ENCODE data around the gene SYTL2.

Gene SYTL2

GRCh38 chr11:85723088-85723487 is 87.9 kb downstream of the SYTL2 start:
- no peak for DNase-seq

GRCh38 chr11:85721191-85721590 is 89.8 kb downstream of the SYTL2 start:
- no peak for DNase-seq

GRCh38 chr11:85718991-85719807 is 91.7 kb downstream of the SYTL2 start:
- DNase-seq: no peak

GRCh38 chr11:85718126-85718943 is 92.6 kb downstream of the SYTL2 start:
- no peak for DNase-seq

- no peak for DNase-seq
Measured at GRCh38 chr11:85717429-85717828, 93.5 kb downstream of the SYTL2 start.

- DNase-seq: no peak
Measured at GRCh38 chr11:85712953-85713352, 98.0 kb downstream of the SYTL2 start.

- DNase-seq: no peak
Measured at GRCh38 chr11:85710917-85711316, 100.0 kb downstream of the SYTL2 start.

- no peak for DNase-seq
Measured at GRCh38 chr11:85709941-85710702, 100.8 kb downstream of the SYTL2 start.

GRCh38 chr11:85705800-85706199 is 105.1 kb downstream of the SYTL2 start:
- DNase-seq: no peak

- no peak for DNase-seq
Measured at GRCh38 chr11:85704967-85705366, 106.0 kb downstream of the SYTL2 start.

- no peak for DNase-seq
Measured at GRCh38 chr11:85699957-85700741, 110.8 kb downstream of the SYTL2 start.

- no peak for DNase-seq
Measured at GRCh38 chr11:85698195-85698594, 112.7 kb downstream of the SYTL2 start.

GRCh38 chr11:85697747-85698146 is 113.2 kb downstream of the SYTL2 start:
- no peak for DNase-seq

- DNase-seq: no peak
Measured at GRCh38 chr11:85695546-85695945, 115.4 kb downstream of the SYTL2 start.

- DNase-seq: peak; percentile 24
Measured at GRCh38 chr11:85694385-85694980, 116.5 kb downstream of the SYTL2 start.

- DNase-seq: no peak
Measured at GRCh38 chr11:85685820-85686459, 125.0 kb downstream of the SYTL2 start, which contains the start of gene CCDC89. Gene CCDC89, minus strand, starts transcription at chr11:85686195. Its CDS starts 65 bp downstream, at chr11:85686130.

GRCh38 chr11:85685125-85685819 is 125.7 kb downstream of the SYTL2 start:
- no peak for DNase-seq

- peak; percentile 31 for DNase-seq
Measured at GRCh38 chr11:85682330-85683305, 128.3 kb downstream of the SYTL2 start.

- no peak for DNase-seq
Measured at GRCh38 chr11:85680897-85681296, 130.0 kb downstream of the SYTL2 start.
